C4-2B (cell line): ENCODE measurements around the gene LYPLA2.
A peak's percentile ranks its signal among the peaks of the same experiment; 100 is the strongest.

Source experiments
- H3K27ac ChIP-seq: fragments of 450-650 bp; 2 replicates; pipeline ENCODE4 v1.5.1; 2017
- CTCF ChIP-seq: fragments of 450-650 bp; conservative IDR thresholded peaks from 2 replicates; pipeline ENCODE4 v1.5.1; 2017; ENCODE audit warnings: mild to moderate bottlenecking
- ZFX ChIP-seq: fragments of 450-650 bp; IDR thresholded peaks from 2 replicates; pipeline ENCODE4 v1.6.1; 2017

LYPLA2 gene

GRCh38 chr1:23803674-23804073 is 12.7 kb downstream of the LYPLA2 start:
- H3K27ac ChIP-seq, result no peak overlapping the region
- TF ChIP-seq CTCF, result no peak

- TF ChIP-seq CTCF, result no peak
- TF ChIP-seq ZFX, result no peak
- H3K27ac ChIP-seq, result no peak overlapping the region
These were observed 13.4 kb downstream of the LYPLA2 start for GRCh38 chr1:23804183-23804835.

- H3K27ac ChIP-seq, result no peak overlapping the region
- TF ChIP-seq ZFX (no peak), CTCF (no peak)
These were observed 14.1 kb downstream of the LYPLA2 start for GRCh38 chr1:23805025-23805424.

- TF ChIP-seq CTCF (no peak), ZFX (no peak)
- no peak overlapping the region for H3K27ac ChIP-seq
These were observed 15.3 kb downstream of the LYPLA2 start for GRCh38 chr1:23806280-23806679.

- H3K27ac ChIP-seq, result no peak overlapping the region
- no peak for TF ChIP-seq ZFX
- TF ChIP-seq CTCF, result no peak
These were observed 16.5 kb downstream of the LYPLA2 start for GRCh38 chr1:23807453-23807852.

GRCh38 chr1:23809751-23810171 is 18.8 kb downstream of the LYPLA2 start:
- no peak overlapping the region for H3K27ac ChIP-seq
- TF ChIP-seq ZFX (no peak), CTCF (peak; percentile 75)

- no peak for TF ChIP-seq ZFX
- peak; percentile 52 for TF ChIP-seq CTCF
- no peak overlapping the region; the same call in 1 of the 2 replicates for H3K27ac ChIP-seq
These were observed 20.0 kb downstream of the LYPLA2 start for GRCh38 chr1:23810818-23811540.
